Endothelial cell (in vitro differentiated cells): ENCODE measurements around the gene COG4. TPM values are rescaled to one million over a fixed set of nuclear protein-coding genes. Genes with fewer than 3 reads are reported as not detected.
A peak's percentile ranks its signal among the peaks of the same experiment; 100 is the strongest.

ENCODE experiments used
- DNase-seq: peaks from one replicate; pipeline ENCODE4 v3.0.0; 2021; ENCODE audit warnings: low spot score
- H3K27ac Mint-ChIP-seq: one replicate; pipeline ENCODE4 v1.8.0; 2021; ENCODE audit warnings: mixed read lengths, inconsistent platforms; ENCODE audit not compliant: unreplicated experiment
- H3K27me3 Mint-ChIP-seq: one replicate; pipeline ENCODE4 v1.8.0; 2021; ENCODE audit warnings: mild to moderate bottlenecking, moderate library complexity, mixed read lengths, inconsistent platforms; ENCODE audit not compliant: unreplicated experiment
- H3K36me3 Mint-ChIP-seq: one replicate; pipeline ENCODE4 v1.8.0; 2021; ENCODE audit warnings: mild to moderate bottlenecking, low read depth, mixed read lengths, inconsistent platforms; ENCODE audit not compliant: unreplicated experiment
- H3K4me1 Mint-ChIP-seq: one replicate; pipeline ENCODE4 v1.8.0; 2021; ENCODE audit warnings: mild to moderate bottlenecking, mixed read lengths, inconsistent platforms; ENCODE audit not compliant: unreplicated experiment
- H3K4me3 Mint-ChIP-seq: one replicate; pipeline ENCODE4 v1.8.0; 2021; ENCODE audit warnings: mild to moderate bottlenecking, mixed read lengths, inconsistent platforms; ENCODE audit not compliant: unreplicated experiment
- H3K9me3 Mint-ChIP-seq: one replicate; pipeline ENCODE4 v1.8.0; 2021; ENCODE audit warnings: mixed read lengths, inconsistent platforms; ENCODE audit not compliant: unreplicated experiment
- CTCF ChIP-seq: fragments of 200-600 bp; sonication (generic); IDR thresholded peaks from one replicate; pipeline ENCODE4 v1.5.0; 2021; ENCODE audit warnings: antibody characterized with exemption; ENCODE audit not compliant: unreplicated experiment
- long read RNA-seq: library from polyadenylated mRNA; unstranded; transcript quantifications from one replicate; pipeline ENCODE4 v2.0.0, GENCODE V29; 2020; ENCODE audit not compliant: unreplicated experiment
- total RNA-seq: library from RNA; stranded (reverse); fragmentation: NEBNext Ultra II Directional; extraction: Animal tissue kit (Norgen Biotek cat#: 25700); gene quantifications from one replicate; pipeline ENCODE4 v1.2.1, GENCODE V29; 2021; ENCODE audit not compliant: unreplicated experiment

COG4 gene
- total RNA-seq: 64.1 TPM
- long read RNA-seq, transcript COG4-201 (19 exons, 2,833 nt): major isoform, 42 of 52 reads
- long read RNA-seq, partial matches to known transcripts: 1 of 52 reads
- long read RNA-seq, other reads (novel, unspliced or antisense): 7 of 52 reads

GRCh38 chr16:70523076-70523742, at the start of gene COG4:
Gene COG4, minus strand, starts transcription at chr16:70523554. Its CDS starts 11 bp downstream, at chr16:70523543.
- peak within 1 kb of the TSS; percentile 100 for H3K4me3 Mint-ChIP-seq
- H3K36me3 Mint-ChIP-seq: peaks cover 6% of the 10 kb centered on the region
- no peak for TF ChIP-seq CTCF
- H3K9me3 Mint-ChIP-seq: no peaks in the 10 kb centered on the region
- peaks cover 32% of the 10 kb centered on the region for H3K4me1 Mint-ChIP-seq
- H3K27me3 Mint-ChIP-seq: peaks cover 4% of the 10 kb centered on the region
- DNase-seq: peak; percentile 87
- H3K27ac Mint-ChIP-seq: peak within 1 kb of the TSS; percentile 98

- Mint-ChIP-seq H3K4me3 (peak overlapping the region; percentile 21), H3K27ac (peak overlapping the region; percentile 81), H3K9me3 (no peaks in the 10 kb centered on the region), H3K4me1 (peaks cover 29% of the 10 kb centered on the region), H3K36me3 (peaks cover 36% of the 10 kb centered on the region), H3K27me3 (peaks cover 5% of the 10 kb centered on the region)
- TF ChIP-seq CTCF: no peak
- DNase-seq: no peak
These were observed 49.5 kb upstream of the COG4 start for GRCh38 chr16:70572926-70573270.

DNA sequence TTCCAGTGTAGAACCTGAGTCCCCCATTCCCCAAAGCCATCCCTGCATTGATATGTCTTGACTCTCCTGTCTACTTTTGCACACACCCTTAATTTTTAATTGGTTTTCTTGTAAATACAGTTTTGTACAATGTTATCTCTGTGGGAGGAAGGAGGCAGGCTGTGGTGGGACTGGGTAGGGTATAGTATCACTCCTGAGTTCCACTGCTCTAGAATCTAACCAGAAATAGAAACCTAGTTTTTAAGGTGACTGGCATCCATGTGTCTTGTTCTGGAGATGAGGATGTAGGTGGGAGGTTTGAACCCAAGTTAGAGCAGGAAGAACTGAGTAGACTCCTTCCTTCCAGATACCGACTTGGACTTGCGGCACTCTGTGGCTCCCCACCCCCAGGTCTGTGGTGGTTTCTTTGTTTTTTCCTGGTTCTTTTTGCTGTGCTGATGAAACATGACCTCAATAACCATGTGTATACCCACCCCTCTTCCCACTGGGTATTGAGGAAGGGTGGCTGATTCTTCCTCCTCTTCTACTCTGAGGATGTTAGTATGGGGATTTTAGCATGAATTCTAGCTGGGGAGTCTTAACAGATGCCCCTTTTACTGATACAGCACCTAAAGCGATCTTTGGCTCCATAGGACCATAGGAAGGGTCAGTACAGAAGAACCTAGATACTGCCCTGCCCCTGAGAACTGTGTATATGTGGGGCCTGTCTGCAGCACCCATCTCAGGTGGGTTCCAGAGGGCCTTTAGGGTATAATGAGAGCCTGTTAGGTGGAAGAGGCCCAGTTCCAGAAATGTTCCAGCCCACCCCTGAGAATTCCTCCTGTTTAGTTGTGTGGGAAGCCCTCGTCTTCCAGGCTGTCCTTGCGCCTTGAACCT, 48.9 kb upstream of the COG4 start:
- no peak for DNase-seq
- no peak overlapping the region for H3K27ac Mint-ChIP-seq
- no peak for TF ChIP-seq CTCF
- peaks cover 38% of the 10 kb centered on the region for H3K36me3 Mint-ChIP-seq
- no peaks in the 10 kb centered on the region for H3K9me3 Mint-ChIP-seq
- H3K4me3 Mint-ChIP-seq: peak overlapping the region; percentile 73
- H3K4me1 Mint-ChIP-seq: peaks cover 29% of the 10 kb centered on the region
- peaks cover 5% of the 10 kb centered on the region for H3K27me3 Mint-ChIP-seq

DNA sequence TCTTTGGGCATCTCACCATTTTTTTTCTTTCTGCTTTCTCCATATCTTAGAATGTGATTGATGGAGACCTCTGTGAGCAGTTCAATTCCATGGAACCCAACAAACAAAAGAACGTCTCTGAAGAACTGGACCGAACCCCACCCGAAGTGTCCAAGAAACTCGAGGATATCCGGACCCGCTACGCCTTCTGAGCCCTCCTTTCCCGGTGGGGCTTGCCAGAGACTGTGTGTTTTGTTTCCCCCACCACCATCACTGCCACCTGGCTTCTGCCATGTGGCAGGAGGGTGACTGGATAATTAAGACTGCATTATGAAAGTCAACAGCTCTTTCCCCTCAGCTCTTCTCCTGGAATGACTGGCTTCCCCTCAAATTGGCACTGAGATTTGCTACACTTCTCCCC, 48.3 kb upstream of the COG4 start:
- TF ChIP-seq CTCF: no peak
- H3K4me3 Mint-ChIP-seq: peak overlapping the region; percentile 80
- no peak for DNase-seq
- H3K36me3 Mint-ChIP-seq: peaks cover 43% of the 10 kb centered on the region
- no peaks in the 10 kb centered on the region for H3K9me3 Mint-ChIP-seq
- H3K27ac Mint-ChIP-seq: no peak overlapping the region
- H3K27me3 Mint-ChIP-seq: peaks cover 5% of the 10 kb centered on the region
- H3K4me1 Mint-ChIP-seq: peaks cover 28% of the 10 kb centered on the region
